ENCODE data around the gene KLHL1.

Gene KLHL1

DNA sequence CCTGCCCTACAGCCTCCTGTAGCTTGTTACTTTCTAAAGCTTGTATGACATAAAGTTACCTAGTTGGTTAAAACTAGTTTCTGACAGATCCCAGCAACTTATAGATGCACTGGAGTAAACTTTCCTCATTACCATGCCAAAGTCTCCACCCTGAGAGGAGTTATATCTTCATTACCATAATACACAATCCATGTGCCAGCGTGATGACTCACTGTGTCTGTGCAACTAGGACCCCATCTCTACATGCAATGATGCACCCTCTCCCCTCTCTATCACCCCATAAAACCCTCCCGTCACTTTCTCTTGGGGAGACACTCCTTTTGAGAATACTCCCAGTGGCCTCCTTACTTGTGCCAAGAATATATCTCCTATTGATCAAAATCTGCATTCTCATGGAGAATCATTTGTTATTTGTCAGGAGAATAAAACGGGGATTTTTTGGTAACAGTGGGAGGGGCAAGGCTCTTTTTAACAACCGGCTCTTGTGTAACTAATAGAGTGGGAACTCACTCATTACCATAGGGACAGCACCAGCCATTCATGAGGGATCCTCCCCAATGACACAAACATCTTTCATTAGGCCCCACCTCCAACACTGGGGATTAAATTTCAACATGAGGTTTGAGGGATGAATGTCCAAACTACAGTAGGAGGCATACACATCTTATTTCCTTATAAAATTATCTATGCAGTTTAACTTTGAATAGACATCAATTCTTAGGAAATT is 235.8 kb downstream of the KLHL1 start:
- no peaks in the 10 kb centered on the region for H3K9me3 ChIP-seq (ENCODE audit: insufficient read depth, low read depth, low read length)
- H3K27me3 ChIP-seq (ENCODE audit: insufficient read depth, low read length) = no peaks in the 10 kb centered on the region
- no peaks in the 10 kb centered on the region for H3K36me3 ChIP-seq (ENCODE audit: insufficient read depth, low read length)
- H3K9ac ChIP-seq (ENCODE audit: low read depth, low read length) = no peak overlapping the region
- 96% methylated on average over 3 of the region's 4 CpGs for WGBS
- H3K4me3 ChIP-seq (ENCODE audit: low read length) = no peak overlapping the region
- no peak overlapping the region for H3K27ac ChIP-seq (ENCODE audit: low read depth, low read length)
- H3K4me1 ChIP-seq (ENCODE audit: insufficient read depth, low read length) = no peaks in the 10 kb centered on the region

DNA sequence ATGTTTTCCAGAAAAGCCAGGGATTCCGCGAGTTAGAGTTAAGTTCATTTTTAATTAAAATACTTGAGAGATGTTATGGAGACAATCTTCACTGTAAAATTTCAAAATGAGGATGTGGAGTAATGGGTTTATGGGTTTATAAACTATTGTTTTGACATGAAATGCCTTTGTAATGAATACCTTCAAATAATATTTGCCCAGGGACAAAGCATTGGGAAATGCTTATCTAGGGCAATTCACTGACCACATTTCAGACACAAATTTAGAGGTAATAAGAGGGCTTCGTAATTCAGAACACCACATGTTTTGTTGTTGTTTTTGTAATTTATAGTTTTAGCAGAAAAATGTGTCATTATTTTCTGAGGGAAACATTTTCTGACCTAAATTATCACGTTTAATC is 241.7 kb downstream of the KLHL1 start:
- H3K36me3 ChIP-seq (ENCODE audit: insufficient read depth, low read length) = no peaks in the 10 kb centered on the region
- H3K27ac ChIP-seq (ENCODE audit: low read depth, low read length) = no peak overlapping the region
- H3K27me3 ChIP-seq (ENCODE audit: insufficient read depth, low read length) = no peaks in the 10 kb centered on the region
- no peaks in the 10 kb centered on the region for H3K9me3 ChIP-seq (ENCODE audit: insufficient read depth, low read depth, low read length)
- H3K4me1 ChIP-seq (ENCODE audit: insufficient read depth, low read length) = no peaks in the 10 kb centered on the region
- 90% methylated on average over 3 of the region's 4 CpGs for WGBS
- no peak overlapping the region for H3K4me3 ChIP-seq (ENCODE audit: low read length)
- H3K9ac ChIP-seq (ENCODE audit: low read depth, low read length) = no peak overlapping the region

- WGBS = 11% methylated on average over 2 of the region's 4 CpGs
- Histone ChIP-seq H3K9me3 (ENCODE audit: insufficient read depth, low read depth, low read length) (no peaks in the 10 kb centered on the region), H3K27ac (ENCODE audit: low read depth, low read length) (no peak overlapping the region), H3K4me1 (ENCODE audit: insufficient read depth, low read length) (peaks cover 13% of the 10 kb centered on the region), H3K9ac (ENCODE audit: low read depth, low read length) (no peak overlapping the region), H3K27me3 (ENCODE audit: insufficient read depth, low read length) (no peaks in the 10 kb centered on the region), H3K4me3 (ENCODE audit: low read length) (no peak overlapping the region), H3K36me3 (ENCODE audit: insufficient read depth, low read length) (no peaks in the 10 kb centered on the region)
Observed at GRCh38 chr13:69857183-69857821, 250.9 kb downstream of the KLHL1 start.

- WGBS = 48% methylated on average over 3 of the region's 3 CpGs
- H3K36me3 ChIP-seq (ENCODE audit: insufficient read depth, low read length) = no peaks in the 10 kb centered on the region
- no peaks in the 10 kb centered on the region for H3K27me3 ChIP-seq (ENCODE audit: insufficient read depth, low read length)
- H3K4me1 ChIP-seq (ENCODE audit: insufficient read depth, low read length) = peaks cover 13% of the 10 kb centered on the region
- peak overlapping the region; percentile 89 for H3K27ac ChIP-seq (ENCODE audit: low read depth, low read length)
- peak overlapping the region; percentile 49; the same call in 1 of the 2 replicates for H3K9ac ChIP-seq (ENCODE audit: low read depth, low read length)
- no peaks in the 10 kb centered on the region for H3K9me3 ChIP-seq (ENCODE audit: insufficient read depth, low read depth, low read length)
- no peak overlapping the region for H3K4me3 ChIP-seq (ENCODE audit: low read length)
Observed at GRCh38 chr13:69856331-69856730, 251.9 kb downstream of the KLHL1 start.

GRCh38 chr13:69828527-69828926 is 279.7 kb downstream of the KLHL1 start:
- Histone ChIP-seq H3K9ac (ENCODE audit: low read depth, low read length) (no peak overlapping the region), H3K4me1 (ENCODE audit: insufficient read depth, low read length) (peaks cover 5% of the 10 kb centered on the region; the same call in 1 of the 2 replicates), H3K27me3 (ENCODE audit: insufficient read depth, low read length) (no peaks in the 10 kb centered on the region), H3K27ac (ENCODE audit: low read depth, low read length) (no peak overlapping the region), H3K36me3 (ENCODE audit: insufficient read depth, low read length) (no peaks in the 10 kb centered on the region), H3K9me3 (ENCODE audit: insufficient read depth, low read depth, low read length) (no peaks in the 10 kb centered on the region), H3K4me3 (ENCODE audit: low read length) (no peak overlapping the region)
- 90% methylated on average over 2 of the region's 2 CpGs for WGBS

GRCh38 chr13:69820180-69820579 is 288.1 kb downstream of the KLHL1 start:
- no peaks in the 10 kb centered on the region for H3K36me3 ChIP-seq (ENCODE audit: insufficient read depth, low read length)
- WGBS = over 99% methylated on average over 5 of the region's 6 CpGs
- H3K9me3 ChIP-seq (ENCODE audit: insufficient read depth, low read depth, low read length) = no peaks in the 10 kb centered on the region

GRCh38 chr13:69817333-69817869 is 290.9 kb downstream of the KLHL1 start:
- no peak overlapping the region for H3K27ac ChIP-seq (ENCODE audit: low read depth, low read length)
- no peak overlapping the region for H3K9ac ChIP-seq (ENCODE audit: low read depth, low read length)
- H3K36me3 ChIP-seq (ENCODE audit: insufficient read depth, low read length) = no peaks in the 10 kb centered on the region
- no peak overlapping the region for H3K4me3 ChIP-seq (ENCODE audit: low read length)
- peaks cover 3% of the 10 kb centered on the region; the same call in 1 of the 2 replicates for H3K9me3 ChIP-seq (ENCODE audit: insufficient read depth, low read depth, low read length)
- H3K27me3 ChIP-seq (ENCODE audit: insufficient read depth, low read length) = no peaks in the 10 kb centered on the region
- no peaks in the 10 kb centered on the region for H3K4me1 ChIP-seq (ENCODE audit: insufficient read depth, low read length)

More at GRCh38 chr13:69820180-69820579, 288.1 kb downstream of the KLHL1 start:
- Histone ChIP-seq H3K27ac (ENCODE audit: low read depth, low read length) (no peak overlapping the region), H3K9ac (ENCODE audit: low read depth, low read length) (no peak overlapping the region), H3K27me3 (ENCODE audit: insufficient read depth, low read length) (no peaks in the 10 kb centered on the region), H3K4me3 (ENCODE audit: low read length) (no peak overlapping the region), H3K4me1 (ENCODE audit: insufficient read depth, low read length) (no peaks in the 10 kb centered on the region)

- H3K4me1 ChIP-seq (ENCODE audit: insufficient read depth, low read length) = no peaks in the 10 kb centered on the region
- H3K9ac ChIP-seq (ENCODE audit: low read depth, low read length) = no peak overlapping the region
- H3K36me3 ChIP-seq (ENCODE audit: insufficient read depth, low read length) = no peaks in the 10 kb centered on the region
- no peaks in the 10 kb centered on the region for H3K27me3 ChIP-seq (ENCODE audit: insufficient read depth, low read length)
- no peak overlapping the region for H3K4me3 ChIP-seq (ENCODE audit: low read length)
- WGBS = 97% methylated on average over 2 of the region's 3 CpGs
- no peak overlapping the region for H3K27ac ChIP-seq (ENCODE audit: low read depth, low read length)
- peaks cover 2% of the 10 kb centered on the region; the same call in 1 of the 2 replicates for H3K9me3 ChIP-seq (ENCODE audit: insufficient read depth, low read depth, low read length)
Observed at GRCh38 chr13:69809152-69809551, 299.1 kb downstream of the KLHL1 start.

DNA sequence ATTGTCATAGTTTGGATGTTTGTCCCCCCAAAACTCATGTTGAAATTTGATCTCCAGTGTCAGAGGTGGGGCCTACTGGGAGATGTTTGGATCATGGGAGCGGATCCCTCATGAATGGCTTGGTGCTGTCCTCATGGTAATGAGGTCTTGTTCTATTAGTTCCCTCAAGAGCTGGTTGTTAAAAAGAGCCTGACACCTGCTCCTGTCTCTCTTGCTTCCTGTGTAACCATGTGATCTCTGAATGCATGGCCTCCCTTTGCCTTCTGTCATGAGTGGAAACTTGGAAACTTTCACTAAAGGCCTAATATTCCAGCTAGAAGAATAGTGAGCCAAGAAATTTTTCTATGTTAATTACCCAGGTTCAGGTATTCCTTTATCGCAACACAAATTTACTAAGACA is 312.0 kb downstream of the KLHL1 start:
- no peaks in the 10 kb centered on the region for H3K36me3 ChIP-seq (ENCODE audit: insufficient read depth, low read length)
- no peaks in the 10 kb centered on the region for H3K27me3 ChIP-seq (ENCODE audit: insufficient read depth, low read length)
- H3K9me3 ChIP-seq (ENCODE audit: insufficient read depth, low read depth, low read length) = no peaks in the 10 kb centered on the region
- no peak overlapping the region for H3K9ac ChIP-seq (ENCODE audit: low read depth, low read length)
- no peak overlapping the region for H3K4me3 ChIP-seq (ENCODE audit: low read length)
- WGBS = 92% methylated on average over 1 of the region's 2 CpGs
- peaks cover 14% of the 10 kb centered on the region; the same call in 1 of the 2 replicates for H3K4me1 ChIP-seq (ENCODE audit: insufficient read depth, low read length)
- H3K27ac ChIP-seq (ENCODE audit: low read depth, low read length) = no peak overlapping the region

DNA sequence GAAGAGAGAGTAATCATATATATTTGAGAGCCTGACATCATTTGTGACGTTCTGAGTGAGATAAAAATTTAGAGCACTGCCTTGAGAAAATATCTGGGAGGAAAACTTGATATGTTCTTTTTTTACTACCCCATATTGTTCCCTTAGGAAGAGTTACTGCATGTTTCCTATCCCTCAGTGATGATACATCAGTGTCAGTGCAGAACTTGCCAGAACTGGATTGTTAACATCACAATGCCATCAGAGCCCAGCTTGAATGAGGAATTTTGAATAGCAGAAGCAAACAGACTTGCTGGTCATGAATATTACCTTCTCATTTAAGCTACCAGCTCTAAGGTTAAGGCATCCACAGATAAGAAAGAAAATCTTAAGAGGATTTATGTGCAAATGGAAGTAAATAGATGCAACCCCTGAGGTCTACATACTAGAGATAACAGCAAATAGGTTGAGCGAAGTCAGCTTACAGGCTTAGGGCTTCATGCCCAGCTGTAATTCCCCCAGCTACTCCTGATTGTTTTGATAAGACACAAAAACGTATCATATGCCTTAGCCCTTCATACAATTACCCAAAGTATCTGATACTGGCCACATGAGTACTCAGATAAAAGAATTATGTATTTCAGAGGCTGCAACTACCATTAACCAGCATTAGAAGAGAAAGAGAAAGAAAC is 314.3 kb downstream of the KLHL1 start:
- Histone ChIP-seq H3K4me1 (ENCODE audit: insufficient read depth, low read length) (peaks cover 14% of the 10 kb centered on the region; the same call in 1 of the 2 replicates), H3K27ac (ENCODE audit: low read depth, low read length) (no peak overlapping the region), H3K27me3 (ENCODE audit: insufficient read depth, low read length) (no peaks in the 10 kb centered on the region), H3K9ac (ENCODE audit: low read depth, low read length) (no peak overlapping the region), H3K4me3 (ENCODE audit: low read length) (no peak overlapping the region), H3K36me3 (ENCODE audit: insufficient read depth, low read length) (no peaks in the 10 kb centered on the region), H3K9me3 (ENCODE audit: insufficient read depth, low read depth, low read length) (no peaks in the 10 kb centered on the region)
- 26% methylated on average over 2 of the region's 3 CpGs for WGBS

DNA sequence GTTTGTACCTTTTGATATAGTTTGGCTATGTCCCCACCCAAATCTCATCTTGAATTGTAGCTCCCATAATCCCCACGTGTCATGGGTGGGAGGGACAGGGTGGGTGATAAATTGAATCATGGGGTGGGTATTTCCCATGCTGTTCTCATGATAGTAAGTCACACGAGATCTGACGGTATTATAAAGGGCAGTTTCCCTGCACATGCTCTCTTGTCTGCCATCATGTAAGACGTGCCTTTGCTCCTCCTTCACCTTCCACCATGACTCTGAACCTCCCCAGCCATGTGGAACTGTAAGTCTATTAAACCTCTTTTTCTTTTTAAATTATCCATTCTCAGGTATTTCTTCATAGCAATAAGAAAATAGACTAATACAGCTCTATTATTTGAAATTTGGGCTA is 331.3 kb downstream of the KLHL1 start:
- Histone ChIP-seq H3K36me3 (ENCODE audit: insufficient read depth, low read length) (no peaks in the 10 kb centered on the region), H3K27ac (ENCODE audit: low read depth, low read length) (no peak overlapping the region), H3K4me1 (ENCODE audit: insufficient read depth, low read length) (no peaks in the 10 kb centered on the region), H3K4me3 (ENCODE audit: low read length) (no peak overlapping the region), H3K9ac (ENCODE audit: low read depth, low read length) (no peak overlapping the region), H3K27me3 (ENCODE audit: insufficient read depth, low read length) (no peaks in the 10 kb centered on the region), H3K9me3 (ENCODE audit: insufficient read depth, low read depth, low read length) (peaks cover 7% of the 10 kb centered on the region; the same call in 1 of the 2 replicates)
- WGBS = 87% methylated on average over 4 of the region's 4 CpGs

Measured in HUES64 (cell line).